Measurements from ENCODE around the gene ZAR1L.

GRCh38 chr13:32305646-32306045, 9.5 kb downstream of the ZAR1L start:
- TF ChIP-seq POLR2A (IDR thresholded peaks at IDR 0.05) = no peak
- no peak for TF ChIP-seq CTCF (IDR thresholded peaks at IDR 0.05)

All from Peyer's patch (tissue), 4 donors.